SK-MEL-5 (cell line): ENCODE results near the gene DNAH8. TPM values are rescaled to one million over a fixed set of nuclear protein-coding genes. Genes with fewer than 3 reads are reported as not detected.

Experiments used
- DNase-seq: peaks from one replicate; pipeline ENCODE4 v3.0.0-alpha.2; 2016; ENCODE audit warnings: low read depth, low spot score
- in situ Hi-C: cut with HindIII; loops from 2 replicates; pipeline ENCODE4 v1.10.0; 2016; ENCODE audit warnings: low sequenced_read_pairs, high pct_unique_total_duplicates, low pct_unique_long_range_greater_than_20kb
- total RNA-seq: library from RNA; depleted of rRNA; stranded (reverse); fragments of >200 nt; shearing (Covaris generic); gene quantifications from 2 replicates; pipeline ENCODE4 v1.2.3, GENCODE V29; 2014

The DNAH8 gene
- total RNA-seq, 1 experiment from 2014 or later = under 0.01 TPM

- in situ Hi-C loops = no loop called here
- no peak for DNase-seq
Measured at GRCh38 chr6:39040080-39040673, 325.1 kb downstream of the DNAH8 start.

GRCh38 chr6:39041072-39041471 is 326.0 kb downstream of the DNAH8 start:
- in situ Hi-C loops = no loop called here

GRCh38 chr6:39043776-39044175 is 328.7 kb downstream of the DNAH8 start:
- no peak for DNase-seq
- in situ Hi-C loops = no loop called here

More at GRCh38 chr6:39041072-39041471, 326.0 kb downstream of the DNAH8 start:
- DNase-seq = no peak

- in situ Hi-C loops = no loop called here
- no peak for DNase-seq
Measured at GRCh38 chr6:39044181-39044580, 329.1 kb downstream of the DNAH8 start.

- in situ Hi-C loops = no loop called here
Measured at GRCh38 chr6:39047434-39048327, 332.6 kb downstream of the DNAH8 start.

GRCh38 chr6:39048481-39049399 is 333.6 kb downstream of the DNAH8 start, which contains the start of gene GLP1R:
Gene GLP1R, plus strand, starts transcription at chr6:39048781. Its CDS starts 60 bp downstream, at chr6:39048841.
- no peak for DNase-seq
- in situ Hi-C loops = no loop called here

More at GRCh38 chr6:39047434-39048327, 332.6 kb downstream of the DNAH8 start:
- no peak for DNase-seq

- in situ Hi-C loops = no loop called here
- DNase-seq = no peak
Measured at GRCh38 chr6:39049575-39050283, 334.6 kb downstream of the DNAH8 start.

- in situ Hi-C loops = no loop called here
Measured at GRCh38 chr6:39050453-39051112, 335.5 kb downstream of the DNAH8 start.

GRCh38 chr6:39051399-39052122 is 336.4 kb downstream of the DNAH8 start:
- in situ Hi-C loops = no loop called here
- no peak for DNase-seq

More at GRCh38 chr6:39050453-39051112, 335.5 kb downstream of the DNAH8 start:
- DNase-seq = no peak

GRCh38 chr6:39053016-39053624 is 338.0 kb downstream of the DNAH8 start:
- in situ Hi-C loops = no loop called here
- DNase-seq = no peak

- in situ Hi-C loops = no loop called here
- DNase-seq = no peak
Measured at GRCh38 chr6:39053854-39054576, 338.9 kb downstream of the DNAH8 start.

- in situ Hi-C loops = no loop called here
- DNase-seq = no peak
Measured at GRCh38 chr6:39054577-39055142, 339.5 kb downstream of the DNAH8 start.

- in situ Hi-C loops = no loop called here
- no peak for DNase-seq
Measured at GRCh38 chr6:39055661-39056060, 340.6 kb downstream of the DNAH8 start.

GRCh38 chr6:39056191-39056590 is 341.1 kb downstream of the DNAH8 start:
- DNase-seq = no peak
- in situ Hi-C loops = no loop called here

- DNase-seq = no peak
- in situ Hi-C loops = no loop called here
Measured at GRCh38 chr6:39056681-39057080, 341.6 kb downstream of the DNAH8 start.
